Measurements from ENCODE around the gene IFT122. TPM values are rescaled to one million over a fixed set of nuclear protein-coding genes. Genes with fewer than 3 reads are reported as not detected.

Gene IFT122
- polyA plus RNA-seq, 2 of the 4 experiments (the other 2 are of a cell fraction): 15.0 to 17.1 TPM

DNA sequence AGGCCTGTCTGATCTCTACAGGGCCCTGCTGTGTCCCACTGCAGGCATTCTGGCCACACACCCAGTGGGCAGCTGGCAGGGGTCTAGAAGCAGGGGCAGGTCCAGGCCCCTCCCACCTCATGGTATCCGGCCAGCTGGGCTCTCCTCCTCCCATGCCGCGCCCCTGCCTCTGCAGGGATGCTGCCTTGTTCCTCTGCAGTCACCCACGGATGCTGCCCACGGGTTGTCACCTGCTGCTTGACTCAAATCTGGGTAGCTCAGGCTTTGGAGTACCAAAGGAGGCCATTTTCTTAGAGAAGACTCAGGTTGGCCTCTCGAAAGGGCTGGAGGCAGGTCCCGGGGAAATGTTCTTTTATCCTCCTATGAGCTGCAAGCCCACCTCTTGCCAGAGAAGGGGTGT lies 36.6 kb upstream of the IFT122 start:
- no peaks in the 10 kb centered on the region for H3K9me3 ChIP-seq
- peaks cover 6% of the 10 kb centered on the region; the same call in 1 of the 3 replicates for H3K4me1 ChIP-seq
- ChIA-PET POLR2A (no interaction called here), CTCF (interaction anchor here (0.5 to 1.4 kb wide), 5 partner anchors 18 to 96 kb away, joined by 3 read pairs; no protein-coding TSS in a partner anchor)
- 74% methylated on average over 5 of the region's 7 CpGs for WGBS (ENCODE audit: missing lambda C conversion rate)
- no peak overlapping the region for H3K27ac ChIP-seq
- no peak overlapping the region for H3K4me2 ChIP-seq
- TF ChIP-seq JUNB (IDR thresholded peaks at IDR 0.05) (no peak), ZFP36 (IDR thresholded peaks at IDR 0.05; ENCODE audit: borderline replicate concordance, partially characterized antibody) (no peak), NR3C1 (IDR thresholded peaks at IDR 0.05) (no peak), PHF8 (IDR thresholded peaks at IDR 0.05; ENCODE audit: borderline replicate concordance, low read depth) (no peak), MYC (IDR thresholded peaks at IDR 0.05; ENCODE audit: borderline replicate concordance, low read length) (no peak), EHMT2 (IDR thresholded peaks at IDR 0.05; ENCODE audit: low read depth) (no peak)
- TF ChIP-seq, protein P1, sequence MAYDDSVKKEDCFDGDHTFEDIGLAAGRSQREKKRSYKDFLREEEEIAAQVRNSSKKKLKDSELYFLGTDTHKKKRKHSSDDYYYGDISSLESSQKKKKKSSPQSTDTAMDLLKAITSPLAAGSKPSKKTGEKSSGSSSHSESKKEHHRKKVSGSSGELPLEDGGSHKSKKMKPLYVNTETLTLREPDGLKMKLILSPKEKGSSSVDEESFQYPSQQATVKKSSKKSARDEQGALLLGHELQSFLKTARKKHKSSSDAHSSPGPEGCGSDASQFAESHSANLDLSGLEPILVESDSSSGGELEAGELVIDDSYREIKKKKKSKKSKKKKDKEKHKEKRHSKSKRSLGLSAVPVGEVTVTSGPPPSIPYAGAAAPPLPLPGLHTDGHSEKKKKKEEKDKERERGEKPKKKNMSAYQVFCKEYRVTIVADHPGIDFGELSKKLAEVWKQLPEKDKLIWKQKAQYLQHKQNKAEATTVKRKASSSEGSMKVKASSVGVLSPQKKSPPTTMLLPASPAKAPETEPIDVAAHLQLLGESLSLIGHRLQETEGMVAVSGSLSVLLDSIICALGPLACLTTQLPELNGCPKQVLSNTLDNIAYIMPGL (CRISPR knock-in tag; IDR thresholded peaks at IDR 0.05; ENCODE audit: borderline replicate concordance): no peak
- no peak overlapping the region for H3K4me3 ChIP-seq
- DNase-seq (ENCODE audit: low read depth in 1 of 2, low spot score in 1 of 2): no peak
- FAIRE-seq: no peak
- no peak for ATAC-seq

DNA sequence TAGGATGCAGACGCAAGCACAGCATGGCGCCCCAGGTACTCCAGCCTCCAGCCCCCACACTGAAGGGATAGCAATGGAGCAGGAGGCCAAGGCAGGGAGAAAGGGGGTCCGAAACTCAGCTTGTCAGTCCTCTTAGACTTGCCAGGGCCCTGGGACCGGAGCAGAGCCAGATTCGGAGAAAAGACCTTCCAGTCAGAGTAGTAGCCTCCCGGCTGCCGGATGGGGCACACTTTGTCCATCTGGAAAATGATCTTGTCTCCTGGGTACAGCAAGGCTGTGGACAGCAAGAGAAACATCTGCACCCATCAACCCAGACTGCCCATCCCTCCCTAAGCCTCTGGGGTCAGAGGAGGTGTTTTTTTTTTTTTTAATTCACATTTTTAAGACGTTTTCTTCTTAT lies 35.9 kb upstream of the IFT122 start:
- FAIRE-seq (no peak), DNase-seq (ENCODE audit: low read depth in 1 of 2, low spot score in 1 of 2) (no peak), ATAC-seq (no peak)
- no peak overlapping the region for H3K4me2 ChIP-seq
- no peak overlapping the region for H3K4me3 ChIP-seq
- CTCF ChIA-PET: interaction anchor here (0.5 to 1.6 kb wide), 4 partner anchors 21 to 472 kb away, joined by 3 to 4 read pairs (median 3); no protein-coding TSS in a partner anchor
- TF ChIP-seq, protein P2, sequence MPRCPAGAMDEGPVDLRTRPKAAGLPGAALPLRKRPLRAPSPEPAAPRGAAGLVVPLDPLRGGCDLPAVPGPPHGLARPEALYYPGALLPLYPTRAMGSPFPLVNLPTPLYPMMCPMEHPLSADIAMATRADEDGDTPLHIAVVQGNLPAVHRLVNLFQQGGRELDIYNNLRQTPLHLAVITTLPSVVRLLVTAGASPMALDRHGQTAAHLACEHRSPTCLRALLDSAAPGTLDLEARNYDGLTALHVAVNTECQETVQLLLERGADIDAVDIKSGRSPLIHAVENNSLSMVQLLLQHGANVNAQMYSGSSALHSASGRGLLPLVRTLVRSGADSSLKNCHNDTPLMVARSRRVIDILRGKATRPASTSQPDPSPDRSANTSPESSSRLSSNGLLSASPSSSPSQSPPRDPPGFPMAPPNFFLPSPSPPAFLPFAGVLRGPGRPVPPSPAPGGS (IDR thresholded peaks at IDR 0.05): no peak
- no peak for TF ChIP-seq EHMT2 (IDR thresholded peaks at IDR 0.05; ENCODE audit: low read depth)
- H3K9me3 ChIP-seq: no peaks in the 10 kb centered on the region
- POLR2A ChIA-PET: no interaction called here
- H3K27ac ChIP-seq: no peak overlapping the region
- 83% methylated on average over 8 of the region's 8 CpGs for WGBS (ENCODE audit: missing lambda C conversion rate)
- H3K4me1 ChIP-seq: peaks cover 6% of the 10 kb centered on the region; the same call in 1 of the 3 replicates

DNA sequence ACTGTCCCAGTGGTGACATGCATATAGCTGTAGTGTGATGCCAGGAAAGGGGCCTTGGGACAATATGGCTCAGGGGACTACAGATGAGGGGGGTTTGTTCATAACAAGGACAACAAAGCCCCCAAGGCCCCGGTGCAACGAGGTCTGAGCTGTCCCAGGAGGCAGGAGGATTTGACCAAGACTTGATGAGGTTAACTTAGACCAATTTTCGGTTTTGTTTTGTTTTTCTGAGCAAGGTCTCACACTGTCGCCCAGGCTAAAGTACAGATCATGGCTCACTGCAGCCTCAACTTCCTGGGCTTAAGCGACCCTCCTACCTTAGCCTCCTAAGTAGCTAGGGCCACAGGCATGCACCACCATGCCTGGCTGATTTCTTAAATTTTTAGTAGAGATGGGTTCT lies 35.4 kb upstream of the IFT122 start:
- H3K4me3 ChIP-seq: no peak overlapping the region
- ATAC-seq: no peak
- FAIRE-seq: no peak
- CTCF ChIA-PET: interaction anchor here (0.6 to 1.6 kb wide), 2 partner anchors 21 to 472 kb away, joined by 3 to 4 read pairs; no protein-coding TSS in a partner anchor
- no peaks in the 10 kb centered on the region for H3K9me3 ChIP-seq
- H3K4me1 ChIP-seq: peaks cover 6% of the 10 kb centered on the region; the same call in 1 of the 3 replicates
- 0 out of 6 replicates have a peak overlapping the region, but pooled peaks of 1 of the 2 experiments have one; percentile 10 for H3K27ac ChIP-seq
- TF ChIP-seq JUN (IDR thresholded peaks at IDR 0.05) (no peak), HOXB5 (CRISPR knock-in tag; IDR thresholded peaks at IDR 0.05) (no peak), EP300 (IDR thresholded peaks at IDR 0.05) (no peak), HDAC2 (IDR thresholded peaks at IDR 0.05) (no peak), CBX8 (IDR thresholded peaks at IDR 0.05) (no peak)
- TF ChIP-seq, protein P3, sequence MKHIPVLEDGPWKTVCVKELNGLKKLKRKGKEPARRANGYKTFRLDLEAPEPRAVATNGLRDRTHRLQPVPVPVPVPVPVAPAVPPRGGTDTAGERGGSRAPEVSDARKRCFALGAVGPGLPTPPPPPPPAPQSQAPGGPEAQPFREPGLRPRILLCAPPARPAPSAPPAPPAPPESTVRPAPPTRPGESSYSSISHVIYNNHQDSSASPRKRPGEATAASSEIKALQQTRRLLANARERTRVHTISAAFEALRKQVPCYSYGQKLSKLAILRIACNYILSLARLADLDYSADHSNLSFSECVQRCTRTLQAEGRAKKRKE (CRISPR knock-in tag; IDR thresholded peaks at IDR 0.05; ENCODE audit: low read depth): no peak
- TF ChIP-seq, protein P1 (CRISPR knock-in tag; IDR thresholded peaks at IDR 0.05; ENCODE audit: borderline replicate concordance): no peak
- no peak for DNase-seq (ENCODE audit: low read depth in 1 of 2, low spot score in 1 of 2)
- POLR2A ChIA-PET: no interaction called here
- no peak overlapping the region for H3K4me2 ChIP-seq
- 71% methylated on average over 5 of the region's 5 CpGs for WGBS (ENCODE audit: missing lambda C conversion rate)
